SK-N-SH treated with all-trans-retinoic acid at 6 μM for 48 hours (cell line): ENCODE data around the gene ABCG5.

Source experiments
- ATAC-seq: fragments of 200-7000 bp; cut with Tn5 transposase; 3 replicates; pipeline ENCODE4 v1.9.1; 2020; ENCODE audit warnings: mild to moderate bottlenecking, moderate library complexity
- ARNTL ChIP-seq: fragments of 450-650 bp; formaldehyde crosslinking; IDR thresholded peaks from 2 replicates; pipeline ENCODE4 v1.5.0; 2020; ENCODE audit warnings: low read depth, mild to moderate bottlenecking, moderate library complexity, borderline replicate concordance
- BACH2 ChIP-seq: fragments of 250-450 bp; sonication (Bioruptor Pico); IDR thresholded peaks from 2 replicates; pipeline ENCODE4 v1.9.0; 2021; ENCODE audit warnings: mild to moderate bottlenecking, borderline replicate concordance
- CSDC2 ChIP-seq: fragments of 250-450 bp; sonication (Bioruptor Pico); IDR thresholded peaks from 2 replicates; pipeline ENCODE4 v1.5.0; 2020; ENCODE audit warnings: mild to moderate bottlenecking, moderate library complexity
- CSRNP3 ChIP-seq: fragments of 250-450 bp; sonication (Bioruptor Pico); IDR thresholded peaks from 2 replicates; pipeline ENCODE4 v1.5.1; 2021; ENCODE audit warnings: mild to moderate bottlenecking, moderate library complexity
- ESRRG ChIP-seq: fragments of 250-450 bp; sonication (Bioruptor Pico); IDR thresholded peaks from 2 replicates; pipeline ENCODE4 v1.6.1; 2021; ENCODE audit warnings: mild to moderate bottlenecking
- GLIS3 ChIP-seq: fragments of 250-450 bp; sonication (Bioruptor Pico); IDR thresholded peaks from 2 replicates; pipeline ENCODE4 v1.5.0; 2020; ENCODE audit warnings: mild to moderate bottlenecking, moderate library complexity
- OSR1 ChIP-seq: fragments of 250-450 bp; sonication (Bioruptor Pico); IDR thresholded peaks from 2 replicates; pipeline ENCODE4 v1.8.0; 2022; ENCODE audit warnings: moderate library complexity, mild to moderate bottlenecking, inconsistent platforms
- PPARA ChIP-seq: fragments of 250-450 bp; sonication (Bioruptor Pico); IDR thresholded peaks from 2 replicates; pipeline ENCODE4 v1.5.0; 2020; ENCODE audit warnings: mild to moderate bottlenecking, borderline replicate concordance
- RARB ChIP-seq: fragments of 250-450 bp; sonication (Bioruptor Pico); IDR thresholded peaks from 2 replicates; pipeline ENCODE4 v1.8.0; 2021; ENCODE audit warnings: mild to moderate bottlenecking, moderate library complexity
- SNAI2 ChIP-seq: fragments of 250-450 bp; sonication (Bioruptor Pico); IDR thresholded peaks from 2 replicates; pipeline ENCODE4 v1.5.0; 2020; ENCODE audit warnings: mild to moderate bottlenecking, moderate library complexity
- TCF4 ChIP-seq: fragments of 250-450 bp; sonication (Bioruptor Pico); IDR thresholded peaks from 2 replicates; pipeline ENCODE4 v1.8.0; 2021; ENCODE audit warnings: mild to moderate bottlenecking, moderate library complexity, borderline replicate concordance
- TOX ChIP-seq: fragments of 250-450 bp; sonication (Bioruptor Pico); IDR thresholded peaks from 2 replicates; pipeline ENCODE4 v1.8.0; 2021; ENCODE audit warnings: mild to moderate bottlenecking, moderate library complexity, borderline replicate concordance
- ZC3H10 ChIP-seq: fragments of 250-450 bp; sonication (Bioruptor Pico); IDR thresholded peaks from 2 replicates; pipeline ENCODE4 v1.5.1; 2021; ENCODE audit warnings: mild to moderate bottlenecking, moderate library complexity
- ZFP3 ChIP-seq: fragments of 250-450 bp; sonication (Bioruptor Pico); IDR thresholded peaks from 2 replicates; pipeline ENCODE4 v1.5.0; 2020; ENCODE audit warnings: mild to moderate bottlenecking, moderate library complexity
- ZFP30 ChIP-seq: fragments of 450-650 bp; formaldehyde crosslinking; IDR thresholded peaks from 2 replicates; pipeline ENCODE4 v1.5.0; 2022; ENCODE audit warnings: mild to moderate bottlenecking, moderate library complexity
- ZNF565 ChIP-seq: fragments of 450-650 bp; formaldehyde crosslinking; conservative IDR thresholded peaks from 2 replicates; pipeline ENCODE4 v1.5.0; 2020; ENCODE audit warnings: low read depth, mild to moderate bottlenecking, moderate library complexity
- ZNF70 ChIP-seq: fragments of 450-650 bp; formaldehyde crosslinking; IDR thresholded peaks from 2 replicates; pipeline ENCODE4 v1.5.0; 2020; ENCODE audit warnings: mild to moderate bottlenecking, moderate library complexity
- ZNF8 ChIP-seq: fragments of 450-650 bp; formaldehyde crosslinking; IDR thresholded peaks from 2 replicates; pipeline ENCODE4 v1.5.0; 2020; ENCODE audit warnings: mild to moderate bottlenecking, moderate library complexity
- TF ChIP-seq, protein P1 (sequence below): fragments of 250-450 bp; sonication (Bioruptor Pico); IDR thresholded peaks from 2 replicates; pipeline ENCODE4 v1.5.0; 2020; ENCODE audit warnings: mild to moderate bottlenecking, moderate library complexity
- TF ChIP-seq, protein P2 (sequence below): fragments of 250-450 bp; sonication (Bioruptor Pico); IDR thresholded peaks from 2 replicates; pipeline ENCODE4 v1.5.1; 2020; ENCODE audit warnings: low read depth, mild to moderate bottlenecking, moderate library complexity
- TF ChIP-seq, protein P3 (sequence below): fragments of 250-450 bp; sonication (Bioruptor Pico); IDR thresholded peaks from 2 replicates; pipeline ENCODE4 v1.8.0; 2021; ENCODE audit warnings: low read depth, mild to moderate bottlenecking, moderate library complexity, borderline replicate concordance

The ABCG5 gene

DNA sequence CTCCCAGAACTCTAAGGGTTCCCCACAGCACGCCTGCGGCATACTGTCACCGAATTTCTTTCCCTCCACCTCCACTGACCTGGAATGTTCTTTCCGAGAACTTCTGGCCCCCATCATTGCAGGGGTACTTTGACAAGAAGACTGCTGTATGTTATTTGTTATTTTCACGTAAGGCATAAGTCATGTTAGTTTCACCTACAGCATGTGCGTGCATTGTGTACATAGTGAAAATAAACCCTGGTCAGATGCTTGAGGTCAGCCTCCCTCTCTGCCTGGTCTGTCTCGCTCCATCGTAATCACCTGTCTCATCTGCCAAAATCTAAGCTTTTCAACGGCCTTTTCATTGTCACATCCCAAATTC lies 4.2 kb upstream of the ABCG5 start:
- TF ChIP-seq ZNF565 (CRISPR knock-in tag) (no peak), ZFP3 (no peak), ESRRG (CRISPR knock-in tag) (no peak), BACH2 (CRISPR knock-in tag) (no peak), TCF4 (CRISPR knock-in tag) (no peak), ZFP30 (CRISPR knock-in tag) (no peak), ZNF70 (no peak), TOX (CRISPR knock-in tag) (no peak), OSR1 (CRISPR knock-in tag) (no peak), SNAI2 (no peak), GLIS3 (no peak), PPARA (no peak), CSDC2 (CRISPR knock-in tag) (no peak)
- TF ChIP-seq, protein P1, sequence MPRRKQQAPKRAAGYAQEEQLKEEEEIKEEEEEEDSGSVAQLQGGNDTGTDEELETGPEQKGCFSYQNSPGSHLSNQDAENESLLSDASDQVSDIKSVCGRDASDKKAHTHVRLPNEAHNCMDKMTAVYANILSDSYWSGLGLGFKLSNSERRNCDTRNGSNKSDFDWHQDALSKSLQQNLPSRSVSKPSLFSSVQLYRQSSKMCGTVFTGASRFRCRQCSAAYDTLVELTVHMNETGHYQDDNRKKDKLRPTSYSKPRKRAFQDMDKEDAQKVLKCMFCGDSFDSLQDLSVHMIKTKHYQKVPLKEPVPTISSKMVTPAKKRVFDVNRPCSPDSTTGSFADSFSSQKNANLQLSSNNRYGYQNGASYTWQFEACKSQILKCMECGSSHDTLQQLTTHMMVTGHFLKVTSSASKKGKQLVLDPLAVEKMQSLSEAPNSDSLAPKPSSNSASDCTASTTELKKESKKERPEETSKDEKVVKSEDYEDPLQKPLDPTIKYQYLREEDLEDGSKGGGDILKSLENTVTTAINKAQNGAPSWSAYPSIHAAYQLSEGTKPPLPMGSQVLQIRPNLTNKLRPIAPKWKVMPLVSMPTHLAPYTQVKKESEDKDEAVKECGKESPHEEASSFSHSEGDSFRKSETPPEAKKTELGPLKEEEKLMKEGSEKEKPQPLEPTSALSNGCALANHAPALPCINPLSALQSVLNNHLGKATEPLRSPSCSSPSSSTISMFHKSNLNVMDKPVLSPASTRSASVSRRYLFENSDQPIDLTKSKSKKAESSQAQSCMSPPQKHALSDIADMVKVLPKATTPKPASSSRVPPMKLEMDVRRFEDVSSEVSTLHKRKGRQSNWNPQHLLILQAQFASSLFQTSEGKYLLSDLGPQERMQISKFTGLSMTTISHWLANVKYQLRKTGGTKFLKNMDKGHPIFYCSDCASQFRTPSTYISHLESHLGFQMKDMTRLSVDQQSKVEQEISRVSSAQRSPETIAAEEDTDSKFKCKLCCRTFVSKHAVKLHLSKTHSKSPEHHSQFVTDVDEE = no peak
- TF ChIP-seq, protein P2, sequence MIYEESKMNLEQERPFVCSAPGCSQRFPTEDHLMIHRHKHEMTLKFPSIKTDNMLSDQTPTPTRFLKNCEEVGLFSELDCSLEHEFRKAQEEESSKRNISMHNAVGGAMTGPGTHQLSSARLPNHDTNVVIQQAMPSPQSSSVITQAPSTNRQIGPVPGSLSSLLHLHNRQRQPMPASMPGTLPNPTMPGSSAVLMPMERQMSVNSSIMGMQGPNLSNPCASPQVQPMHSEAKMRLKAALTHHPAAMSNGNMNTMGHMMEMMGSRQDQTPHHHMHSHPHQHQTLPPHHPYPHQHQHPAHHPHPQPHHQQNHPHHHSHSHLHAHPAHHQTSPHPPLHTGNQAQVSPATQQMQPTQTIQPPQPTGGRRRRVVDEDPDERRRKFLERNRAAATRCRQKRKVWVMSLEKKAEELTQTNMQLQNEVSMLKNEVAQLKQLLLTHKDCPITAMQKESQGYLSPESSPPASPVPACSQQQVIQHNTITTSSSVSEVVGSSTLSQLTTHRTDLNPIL (CRISPR knock-in tag) = no peak
- ATAC-seq = no peak

DNA sequence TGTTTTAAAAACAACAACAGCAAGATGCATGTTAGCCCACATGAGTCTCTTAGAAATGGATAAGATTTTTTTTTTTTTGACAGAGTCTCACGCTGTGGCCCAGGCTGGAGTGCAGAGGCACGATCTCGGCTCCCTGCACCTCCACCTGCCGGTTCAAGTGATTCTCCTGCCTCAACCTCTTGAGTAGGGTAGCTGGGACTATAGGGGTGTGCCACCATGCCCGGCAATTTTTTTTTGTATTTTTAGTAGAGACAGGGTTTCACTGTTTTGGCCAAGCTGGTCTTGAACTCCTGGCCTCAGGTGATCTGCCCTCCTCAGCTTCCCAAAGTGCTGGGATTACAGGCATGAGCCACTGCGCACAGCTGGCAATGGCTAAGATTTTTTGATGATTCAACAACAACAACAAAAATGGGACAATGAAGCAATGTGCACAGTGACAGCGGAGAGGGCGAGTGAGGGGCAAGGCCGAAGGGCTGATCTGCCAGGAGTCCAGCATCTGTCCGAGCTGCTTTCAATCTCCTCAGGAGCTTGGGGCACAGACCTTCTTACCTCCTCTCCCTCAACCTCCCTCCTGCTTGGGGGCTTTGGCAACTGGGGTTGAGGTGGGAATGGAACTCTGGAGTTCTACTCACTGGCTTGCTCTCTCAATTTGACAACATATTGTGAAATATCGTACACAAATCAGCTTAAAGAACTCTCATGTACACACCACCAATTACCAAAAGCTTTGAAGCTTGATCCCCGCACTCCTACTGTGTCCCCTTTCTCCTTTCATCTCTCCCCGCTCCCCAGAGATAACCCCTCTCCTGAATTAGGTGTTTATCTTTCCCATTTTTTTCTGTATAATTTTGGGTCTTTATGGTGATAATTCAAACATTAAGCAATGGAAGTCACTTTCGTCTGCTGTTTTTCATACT lies 3.6 kb upstream of the ABCG5 start:
- no peak for ATAC-seq

DNA sequence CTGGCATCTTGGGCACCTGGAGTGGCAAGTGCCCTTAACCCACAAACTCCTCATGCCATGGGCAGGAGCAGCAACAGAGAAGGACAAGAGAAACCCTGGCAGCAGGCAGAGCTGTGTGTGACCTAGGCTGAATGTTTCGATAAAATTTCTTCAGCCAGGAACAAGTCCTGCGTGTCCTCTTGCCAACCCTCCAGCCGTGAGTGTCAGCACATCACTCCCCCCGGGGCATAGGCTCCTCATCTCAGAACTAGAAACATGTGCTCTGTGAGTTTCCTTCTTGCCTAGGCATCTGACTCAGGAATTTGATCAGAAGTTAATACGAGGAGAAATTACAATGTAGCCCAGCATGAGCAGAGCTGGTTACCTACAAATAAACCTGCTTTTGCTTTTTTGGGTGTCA lies 2.3 kb upstream of the ABCG5 start:
- ATAC-seq = no peak; the same call in 2 of the 3 replicates
- no peak for TF ChIP-seq ZFP3
- TF ChIP-seq, protein P3, sequence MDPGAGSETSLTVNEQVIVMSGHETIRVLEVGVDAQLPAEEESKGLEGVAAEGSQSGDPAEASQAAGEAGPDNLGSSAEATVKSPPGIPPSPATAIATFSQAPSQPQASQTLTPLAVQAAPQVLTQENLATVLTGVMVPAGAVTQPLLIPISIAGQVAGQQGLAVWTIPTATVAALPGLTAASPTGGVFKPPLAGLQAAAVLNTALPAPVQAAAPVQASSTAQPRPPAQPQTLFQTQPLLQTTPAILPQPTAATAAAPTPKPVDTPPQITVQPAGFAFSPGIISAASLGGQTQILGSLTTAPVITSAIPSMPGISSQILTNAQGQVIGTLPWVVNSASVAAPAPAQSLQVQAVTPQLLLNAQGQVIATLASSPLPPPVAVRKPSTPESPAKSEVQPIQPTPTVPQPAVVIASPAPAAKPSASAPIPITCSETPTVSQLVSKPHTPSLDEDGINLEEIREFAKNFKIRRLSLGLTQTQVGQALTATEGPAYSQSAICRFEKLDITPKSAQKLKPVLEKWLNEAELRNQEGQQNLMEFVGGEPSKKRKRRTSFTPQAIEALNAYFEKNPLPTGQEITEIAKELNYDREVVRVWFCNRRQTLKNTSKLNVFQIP (CRISPR knock-in tag) = no peak

More for the DNA sequence above, 3.6 kb upstream of the ABCG5 start:
- TF ChIP-seq OSR1 (CRISPR knock-in tag) = no peak
- no peak for TF ChIP-seq ZNF70
- TF ChIP-seq ZNF8 = no peak
- no peak for TF ChIP-seq ZNF565 (CRISPR knock-in tag)
- no peak for TF ChIP-seq GLIS3
- no peak for TF ChIP-seq ZFP30 (CRISPR knock-in tag)
- no peak for TF ChIP-seq PPARA
- TF ChIP-seq RARB (CRISPR knock-in tag) = no peak
- TF ChIP-seq, all 23 proteins: peak for 0

- no peak for ATAC-seq
- no peak for TF ChIP-seq ZFP3
Measured at GRCh38 chr2:43839776-43840564, 1.3 kb upstream of the ABCG5 start.

GRCh38 chr2:43837831-43838559 lies 644 bp downstream of the ABCG5 start:
- ATAC-seq = no peak
- TF ChIP-seq TOX (CRISPR knock-in tag) (no peak), CSRNP3 (CRISPR knock-in tag) (no peak), OSR1 (CRISPR knock-in tag) (no peak), ZFP30 (CRISPR knock-in tag) (no peak), ZC3H10 (CRISPR knock-in tag) (no peak), ARNTL (no peak), SNAI2 (no peak)
- TF ChIP-seq, protein P3 (CRISPR knock-in tag) = no peak
